GM11168 (cell line): ENCODE results near the gene LRGUK.
"Not testable (repeated sequence)": the region's sequence is repeated elsewhere in the genome, so short reads cannot be mapped to it uniquely, and the experiment has no call there.

Experiments used
- in situ Hi-C: fragments of 300-500 bp; cut with MboI; formaldehyde crosslinking; loops from one replicate; pipeline ENCODE4 v1.12.0; 2022; ENCODE audit warnings: low sequenced_read_pairs; ENCODE audit not compliant: unreplicated experiment

The LRGUK gene

GRCh38 chr7:134290286-134290685, 163.1 kb downstream of the LRGUK start:
- in situ Hi-C loops = no loop called here

GRCh38 chr7:134293002-134293740, 166.0 kb downstream of the LRGUK start:
- in situ Hi-C loops = no loop called here

- in situ Hi-C loops = not testable (repeated sequence)
These were observed 168.8 kb downstream of the LRGUK start for GRCh38 chr7:134295982-134296381.

- in situ Hi-C loops = no loop called here
These were observed 170.3 kb downstream of the LRGUK start for GRCh38 chr7:134297489-134297888.

GRCh38 chr7:134298902-134299683, 172.0 kb downstream of the LRGUK start:
- in situ Hi-C loops = no loop called here

GRCh38 chr7:134300988-134301387, 173.8 kb downstream of the LRGUK start:
- in situ Hi-C loops = no loop called here

- in situ Hi-C loops = no loop called here
These were observed 174.5 kb downstream of the LRGUK start for GRCh38 chr7:134301592-134301991.

- in situ Hi-C loops = no loop called here
These were observed 175.0 kb downstream of the LRGUK start for GRCh38 chr7:134302120-134302519.

- in situ Hi-C loops = no loop called here
These were observed 180.2 kb downstream of the LRGUK start for GRCh38 chr7:134307320-134307719.

- in situ Hi-C loops = no loop called here
These were observed 181.4 kb downstream of the LRGUK start for GRCh38 chr7:134308548-134308947.

GRCh38 chr7:134311807-134312206, 184.7 kb downstream of the LRGUK start:
- in situ Hi-C loops = no loop called here

GRCh38 chr7:134312717-134313116, 185.6 kb downstream of the LRGUK start:
- in situ Hi-C loops = no loop called here

GRCh38 chr7:134313543-134313942, 186.4 kb downstream of the LRGUK start:
- in situ Hi-C loops = no loop called here
